ENCODE results near the gene IQCF5. TPM values are rescaled to one million over a fixed set of nuclear protein-coding genes. Genes with fewer than 3 reads are reported as not detected.

The IQCF5 gene
- total RNA-seq, 6 experiments from 2014 or later, result not detected

DNA sequence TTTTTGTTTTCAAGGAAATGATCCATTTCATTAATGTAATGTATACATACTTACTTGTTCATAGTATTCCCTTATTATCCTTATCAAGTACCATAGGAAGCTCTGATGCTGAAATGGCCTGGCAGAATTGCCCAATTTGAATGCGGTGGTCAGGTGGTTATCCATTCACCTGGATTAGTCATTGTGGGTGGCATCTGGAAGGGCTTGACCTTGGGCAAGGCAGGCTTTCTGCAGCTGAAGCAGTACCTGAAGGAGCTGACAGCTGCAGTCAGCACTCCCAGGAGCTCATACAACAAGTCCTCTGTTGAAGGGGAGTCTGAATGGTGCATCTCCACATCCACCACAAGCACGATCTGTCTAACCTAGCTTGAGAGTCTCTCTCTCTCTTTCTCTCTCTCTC, 12.2 kb upstream of the IQCF5 start:
- Histone ChIP-seq H3K27me3 (no peaks in the 10 kb centered on the region), H3K9me3 (no peaks in the 10 kb centered on the region), H3K36me3 (no peaks in the 10 kb centered on the region), H3K4me3 (no peak overlapping the region), H3K4me1 (no peaks in the 10 kb centered on the region), H3K27ac (no peak overlapping the region)
- intact Hi-C loops (cut with DNase I), result no loop called here
- ATAC-seq, result no peak
- TF ChIP-seq, protein P1, sequence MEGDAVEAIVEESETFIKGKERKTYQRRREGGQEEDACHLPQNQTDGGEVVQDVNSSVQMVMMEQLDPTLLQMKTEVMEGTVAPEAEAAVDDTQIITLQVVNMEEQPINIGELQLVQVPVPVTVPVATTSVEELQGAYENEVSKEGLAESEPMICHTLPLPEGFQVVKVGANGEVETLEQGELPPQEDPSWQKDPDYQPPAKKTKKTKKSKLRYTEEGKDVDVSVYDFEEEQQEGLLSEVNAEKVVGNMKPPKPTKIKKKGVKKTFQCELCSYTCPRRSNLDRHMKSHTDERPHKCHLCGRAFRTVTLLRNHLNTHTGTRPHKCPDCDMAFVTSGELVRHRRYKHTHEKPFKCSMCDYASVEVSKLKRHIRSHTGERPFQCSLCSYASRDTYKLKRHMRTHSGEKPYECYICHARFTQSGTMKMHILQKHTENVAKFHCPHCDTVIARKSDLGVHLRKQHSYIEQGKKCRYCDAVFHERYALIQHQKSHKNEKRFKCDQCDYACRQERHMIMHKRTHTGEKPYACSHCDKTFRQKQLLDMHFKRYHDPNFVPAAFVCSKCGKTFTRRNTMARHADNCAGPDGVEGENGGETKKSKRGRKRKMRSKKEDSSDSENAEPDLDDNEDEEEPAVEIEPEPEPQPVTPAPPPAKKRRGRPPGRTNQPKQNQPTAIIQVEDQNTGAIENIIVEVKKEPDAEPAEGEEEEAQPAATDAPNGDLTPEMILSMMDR (IDR thresholded peaks at IDR 0.05), result no peak
- no peak for TF ChIP-seq POLR2A (IDR thresholded peaks at IDR 0.05)
- 55% methylated on average over 1 of the region's 2 CpGs for WGBS (ENCODE audit: insufficient coverage, low coverage, low lambda C conversion rate, missing lambda C conversion rate)
- no peak for DNase-seq

DNA sequence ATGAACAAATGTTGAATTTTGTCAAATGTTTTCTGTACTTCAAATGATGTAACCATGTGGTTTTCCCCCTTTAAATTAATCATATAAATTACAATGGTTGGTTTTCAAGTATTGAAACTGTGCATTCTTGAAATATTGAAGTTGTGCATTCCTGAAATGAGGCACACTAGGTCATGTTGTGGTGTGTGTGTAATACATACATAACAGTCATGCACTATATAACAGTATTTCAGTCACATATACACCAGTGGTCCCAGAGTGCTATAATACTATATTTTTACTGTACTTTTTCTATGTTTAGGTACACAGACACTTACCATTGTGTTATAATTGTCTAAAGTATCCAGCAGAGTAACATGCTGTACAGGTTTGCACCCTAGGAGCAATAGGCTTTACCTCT, 11.0 kb upstream of the IQCF5 start:
- Histone ChIP-seq H3K36me3 (no peaks in the 10 kb centered on the region), H3K27me3 (no peaks in the 10 kb centered on the region), H3K27ac (no peak overlapping the region), H3K9me3 (no peaks in the 10 kb centered on the region), H3K4me3 (no peak overlapping the region), H3K4me1 (no peaks in the 10 kb centered on the region)
- TF ChIP-seq, protein P1 (IDR thresholded peaks at IDR 0.05), result no peak
- no peak for TF ChIP-seq POLR2A (IDR thresholded peaks at IDR 0.05)
- DNase-seq, result no peak
- no peak for ATAC-seq
- intact Hi-C loops (cut with DNase I), result no loop called here

DNA sequence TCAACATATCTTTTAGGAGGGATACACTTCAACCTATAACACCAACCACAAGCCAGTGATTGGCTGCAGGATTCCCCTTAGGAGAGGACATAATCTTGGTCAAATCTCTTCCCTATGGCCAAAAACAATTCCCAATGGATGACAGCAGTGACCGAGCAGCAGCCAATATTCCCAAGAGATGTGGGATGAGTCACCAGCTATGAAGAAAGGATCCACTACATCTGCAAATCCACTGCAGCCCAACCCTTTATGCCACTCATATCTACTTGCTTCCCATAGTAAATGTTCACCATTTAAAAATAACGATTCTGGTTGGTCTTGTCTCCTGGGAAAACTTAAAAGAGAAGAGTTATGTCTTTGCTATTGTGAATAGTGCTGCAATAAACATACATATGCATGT, 4.5 kb upstream of the IQCF5 start:
- no peaks in the 10 kb centered on the region for H3K9me3 ChIP-seq
- 15% methylated on average over 2 of the region's 2 CpGs for WGBS (ENCODE audit: insufficient coverage, low coverage, low lambda C conversion rate, missing lambda C conversion rate)
- H3K4me3 ChIP-seq, result no peak overlapping the region
- DNase-seq, result no peak
- TF ChIP-seq POLR2A (IDR thresholded peaks at IDR 0.05), result no peak
- H3K4me1 ChIP-seq, result no peaks in the 10 kb centered on the region
- H3K27me3 ChIP-seq, result no peaks in the 10 kb centered on the region
- no peaks in the 10 kb centered on the region for H3K36me3 ChIP-seq
- ATAC-seq, result no peak
- intact Hi-C loops (cut with DNase I), result no loop called here
- H3K27ac ChIP-seq, result no peak overlapping the region

DNA sequence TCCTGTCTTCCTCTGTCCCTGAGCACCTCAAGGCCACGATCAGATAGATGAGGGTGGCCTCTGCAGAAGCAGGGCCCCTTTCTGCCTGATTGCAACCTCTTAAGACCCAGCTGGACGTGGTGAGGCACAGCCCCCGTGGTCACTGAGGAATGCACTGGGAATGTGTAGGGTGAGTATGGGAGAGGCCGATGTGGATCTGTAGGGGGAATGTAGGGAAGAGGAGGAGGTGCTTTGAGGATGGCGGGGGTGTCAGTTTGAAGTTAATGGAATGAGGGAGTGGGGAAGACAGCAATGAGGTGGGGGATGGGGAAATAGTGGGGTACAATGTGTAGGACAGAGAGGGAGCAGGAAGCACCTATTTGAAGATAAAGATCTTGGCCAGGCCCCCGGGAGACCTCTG, 785 bp upstream of the IQCF5 start:
- no peak overlapping the region for H3K27ac ChIP-seq
- TF ChIP-seq, protein P1 (IDR thresholded peaks at IDR 0.05), result no peak
- no peak for TF ChIP-seq POLR2A (IDR thresholded peaks at IDR 0.05)
- no peaks in the 10 kb centered on the region for H3K27me3 ChIP-seq
- 48% methylated on average over 4 of the region's 6 CpGs for WGBS (ENCODE audit: insufficient coverage, low coverage, low lambda C conversion rate, missing lambda C conversion rate)
- intact Hi-C loops (cut with DNase I), result no loop called here
- no peak overlapping the region for H3K4me3 ChIP-seq
- H3K36me3 ChIP-seq, result no peaks in the 10 kb centered on the region
- no peaks in the 10 kb centered on the region for H3K9me3 ChIP-seq
- ATAC-seq, result no peak
- no peak for DNase-seq
- H3K4me1 ChIP-seq, result no peaks in the 10 kb centered on the region

DNA sequence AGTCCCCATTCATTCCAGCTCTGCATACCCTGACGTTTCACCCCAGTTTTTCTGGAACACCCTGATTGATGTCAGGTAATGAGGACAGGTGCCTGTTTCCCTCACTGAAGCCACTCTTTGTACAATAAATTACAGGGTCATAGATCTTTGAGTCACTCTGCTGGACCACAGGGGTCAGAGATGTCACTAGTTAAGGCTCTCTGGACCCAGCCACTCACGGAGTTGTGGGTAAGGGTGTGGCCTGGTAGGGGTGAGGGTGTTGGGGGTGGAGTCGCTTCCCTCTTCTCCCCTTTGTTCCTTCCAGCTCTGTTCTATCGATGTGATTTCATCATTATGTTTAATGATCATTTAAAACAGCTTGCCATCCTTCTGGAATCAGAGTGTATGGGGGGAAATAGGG, 512 bp downstream of the IQCF5 start:
- TF ChIP-seq POLR2A (IDR thresholded peaks at IDR 0.05), result no peak
- TF ChIP-seq, protein P1 (IDR thresholded peaks at IDR 0.05), result no peak
- no peaks in the 10 kb centered on the region for H3K9me3 ChIP-seq
- H3K4me1 ChIP-seq, result no peaks in the 10 kb centered on the region
- 40% methylated on average over 4 of the region's 4 CpGs for WGBS (ENCODE audit: insufficient coverage, low coverage, low lambda C conversion rate, missing lambda C conversion rate)
- intact Hi-C loops (cut with DNase I), result no loop called here
- ATAC-seq, result no peak
- no peaks in the 10 kb centered on the region for H3K27me3 ChIP-seq
- no peak for DNase-seq
- no peak overlapping the region for H3K4me3 ChIP-seq
- no peaks in the 10 kb centered on the region for H3K36me3 ChIP-seq
- H3K27ac ChIP-seq, result no peak overlapping the region
